PC-9 (cell line): ENCODE results near the gene KDM1A. TPM values are rescaled to one million over a fixed set of nuclear protein-coding genes. Genes with fewer than 3 reads are reported as not detected.

Source experiments
- BruUV-seq: library from RNA; stranded (reverse); fragments of 400-500 nt; replicated peaks from 2 replicates; lab custom pipeline; 2021; lab: Mats Ljungman, UMichigan
- CTCF ChIA-PET: fragments of 300-600 bp; sonication (Branson Sonifier 250); formaldehyde crosslinking; loops from one replicate; lab custom pipeline; 2022; ENCODE audit warnings: antibody characterized with exemption; lab: Charles Lee
- POLR2A ChIA-PET: fragments of 300-600 bp; sonication (Branson Sonifier 250); formaldehyde crosslinking; loops from one replicate; lab custom pipeline; 2022; ENCODE audit warnings: antibody characterized with exemption; ENCODE audit not compliant: unreplicated experiment; lab: Charles Lee
- DNase-seq, 2 experiments: peaks; one replicate each; pipeline versions ENCODE4 v3.0.0 to v3.0.0-alpha.2; 2015 to 2022; ENCODE audit warnings: mixed read lengths in 1 of 2
- H2AFZ ChIP-seq: fragments of 200-600 bp; sonication (generic); 2 replicates; pipeline ENCODE4 v1.8.1; 2017; ENCODE audit warnings: antibody characterized with exemption
- H3F3A ChIP-seq: fragments of 200-600 bp; sonication (generic); 2 replicates; pipeline ENCODE4 v1.8.1; 2017; ENCODE audit warnings: antibody characterized with exemption, mild to moderate bottlenecking, low read depth; ENCODE audit not compliant: insufficient read depth
- H3K27ac ChIP-seq: fragments of 200-600 bp; sonication (generic); 2 replicates; pipeline ENCODE4 v1.6.1; 2016; ENCODE audit warnings: mixed run types
- H3K27me3 ChIP-seq: fragments of 200-600 bp; sonication (generic); 2 replicates; pipeline ENCODE4 v1.6.1; 2016; ENCODE audit warnings: low read depth, mixed run types; ENCODE audit not compliant: insufficient read depth
- H3K36me3 ChIP-seq: fragments of 200-600 bp; sonication (generic); 2 replicates; pipeline ENCODE4 v1.6.1; 2016; ENCODE audit warnings: low read depth, mixed run types
- H3K4me1 ChIP-seq: fragments of 200-600 bp; sonication (generic); replicated peaks from 2 replicates; pipeline ENCODE4 v1.6.1; 2016; ENCODE audit warnings: mixed run types; ENCODE audit not compliant: insufficient read depth
- H3K4me2 ChIP-seq: fragments of 200-600 bp; sonication (generic); 2 replicates; pipeline ENCODE4 v1.6.1; 2017; ENCODE audit warnings: mixed run types
- H3K4me3 ChIP-seq: fragments of 200-600 bp; sonication (generic); 2 replicates; pipeline ENCODE4 v1.6.1; 2016; ENCODE audit warnings: mixed run types
- H3K79me2 ChIP-seq: fragments of 200-600 bp; sonication (generic); 2 replicates; pipeline ENCODE4 v1.6.1; 2017; ENCODE audit warnings: low read depth, mixed run types
- H3K9me2 ChIP-seq: fragments of 200-600 bp; sonication (generic); 2 replicates; pipeline ENCODE4 v1.8.1; 2017; ENCODE audit warnings: mild to moderate bottlenecking; ENCODE audit not compliant: insufficient read depth
- H3K9me3 ChIP-seq: fragments of 200-600 bp; sonication (generic); 2 replicates; pipeline ENCODE4 v1.8.1; 2016; ENCODE audit warnings: low read depth; ENCODE audit not compliant: insufficient read depth
- H4K20me1 ChIP-seq: fragments of 200-600 bp; sonication (generic); 2 replicates; pipeline ENCODE4 v1.8.1; 2017; ENCODE audit not compliant: insufficient read depth
- EZH2 ChIP-seq: fragments of 200-600 bp; sonication (generic); IDR thresholded peaks from 2 replicates; pipeline ENCODE4 v1.8.0; 2017; ENCODE audit warnings: antibody characterized with exemption, low read depth
- intact Hi-C: fragments of 100-400 bp; cut with micrococcal nuclease; formaldehyde crosslinking; loops from one replicate; pipeline ENCODE4 v1.10.0; 2022; ENCODE audit not compliant: unreplicated experiment
- total RNA-seq: library from RNA; stranded (reverse); gene quantifications from 2 replicates; pipeline ENCODE4 v1.2.3, GENCODE V29; 2021
- TF ChIP-seq, protein P1 (sequence below): fragments of 200-600 bp; sonication (generic); conservative IDR thresholded peaks from 2 replicates; pipeline ENCODE4 v1.6.1; 2017; ENCODE audit warnings: mixed run types, antibody characterized with exemption, mild to moderate bottlenecking, moderate library complexity

KDM1A gene
- total RNA-seq, 1 experiment from 2014 or later: 213 TPM

DNA sequence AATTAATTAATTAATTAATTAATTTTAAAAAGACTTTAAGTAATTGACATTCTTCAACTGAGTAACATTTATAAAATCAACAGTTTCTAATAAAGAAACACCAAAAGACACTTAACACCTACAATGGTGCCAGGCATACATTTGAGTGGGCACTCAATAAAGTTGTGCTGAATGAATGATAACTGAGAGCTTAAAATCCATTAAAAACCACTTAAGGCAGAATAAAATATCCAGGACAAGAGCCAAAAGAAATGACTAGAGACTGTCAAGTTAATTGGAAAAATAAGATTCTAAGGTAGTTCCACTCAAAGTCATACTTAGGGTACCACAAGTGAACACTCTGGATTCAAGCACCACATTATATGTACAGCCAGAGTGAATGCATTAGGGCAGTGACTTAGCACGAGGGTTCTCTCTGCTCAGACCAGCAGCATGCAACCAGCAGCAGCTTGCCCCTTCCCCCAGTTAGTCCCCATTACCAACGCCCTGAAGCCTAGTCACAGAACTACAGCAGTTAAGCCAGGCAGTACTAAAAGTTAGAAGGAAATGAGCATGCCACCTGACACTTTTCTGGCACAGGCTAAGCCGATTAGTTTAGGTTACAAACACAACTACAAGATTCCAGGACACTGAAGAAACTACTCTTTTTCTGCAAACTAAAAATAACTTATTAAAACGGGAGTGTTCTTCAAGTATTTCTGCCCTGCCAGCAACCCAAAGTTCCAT, 102.9 kb downstream of the KDM1A start:
- Histone ChIP-seq H3K4me2 (peak overlapping the region; percentile 51), H3K27ac (peak overlapping the region; percentile 8; the same call in 1 of the 2 replicates), H4K20me1 (no peaks in the 10 kb centered on the region), H3K9me2 (no peaks in the 10 kb centered on the region), H3K4me3 (no peak overlapping the region), H3K36me3 (no peaks in the 10 kb centered on the region), H3K4me1 (peaks cover 16% of the 10 kb centered on the region), H3K9me3 (no peaks in the 10 kb centered on the region), H3K27me3 (no peaks in the 10 kb centered on the region), H2AFZ (no peak overlapping the region), H3K79me2 (peaks cover 65% of the 10 kb centered on the region), H3F3A (peaks cover 6% of the 10 kb centered on the region; the same call in 1 of the 2 replicates)
- ChIA-PET CTCF (no interaction called here), POLR2A (interaction anchor here (0.7 kb wide), 1 partner anchor 45 kb away, joined by 3 read pairs; no protein-coding TSS in a partner anchor)
- BruUV-seq: no TSS peak
- TF ChIP-seq, protein P1, sequence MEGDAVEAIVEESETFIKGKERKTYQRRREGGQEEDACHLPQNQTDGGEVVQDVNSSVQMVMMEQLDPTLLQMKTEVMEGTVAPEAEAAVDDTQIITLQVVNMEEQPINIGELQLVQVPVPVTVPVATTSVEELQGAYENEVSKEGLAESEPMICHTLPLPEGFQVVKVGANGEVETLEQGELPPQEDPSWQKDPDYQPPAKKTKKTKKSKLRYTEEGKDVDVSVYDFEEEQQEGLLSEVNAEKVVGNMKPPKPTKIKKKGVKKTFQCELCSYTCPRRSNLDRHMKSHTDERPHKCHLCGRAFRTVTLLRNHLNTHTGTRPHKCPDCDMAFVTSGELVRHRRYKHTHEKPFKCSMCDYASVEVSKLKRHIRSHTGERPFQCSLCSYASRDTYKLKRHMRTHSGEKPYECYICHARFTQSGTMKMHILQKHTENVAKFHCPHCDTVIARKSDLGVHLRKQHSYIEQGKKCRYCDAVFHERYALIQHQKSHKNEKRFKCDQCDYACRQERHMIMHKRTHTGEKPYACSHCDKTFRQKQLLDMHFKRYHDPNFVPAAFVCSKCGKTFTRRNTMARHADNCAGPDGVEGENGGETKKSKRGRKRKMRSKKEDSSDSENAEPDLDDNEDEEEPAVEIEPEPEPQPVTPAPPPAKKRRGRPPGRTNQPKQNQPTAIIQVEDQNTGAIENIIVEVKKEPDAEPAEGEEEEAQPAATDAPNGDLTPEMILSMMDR: no peak
- no peak for TF ChIP-seq EZH2
- intact Hi-C loops: no loop called here
- peak; percentile 14 to 70 for DNase-seq

DNA sequence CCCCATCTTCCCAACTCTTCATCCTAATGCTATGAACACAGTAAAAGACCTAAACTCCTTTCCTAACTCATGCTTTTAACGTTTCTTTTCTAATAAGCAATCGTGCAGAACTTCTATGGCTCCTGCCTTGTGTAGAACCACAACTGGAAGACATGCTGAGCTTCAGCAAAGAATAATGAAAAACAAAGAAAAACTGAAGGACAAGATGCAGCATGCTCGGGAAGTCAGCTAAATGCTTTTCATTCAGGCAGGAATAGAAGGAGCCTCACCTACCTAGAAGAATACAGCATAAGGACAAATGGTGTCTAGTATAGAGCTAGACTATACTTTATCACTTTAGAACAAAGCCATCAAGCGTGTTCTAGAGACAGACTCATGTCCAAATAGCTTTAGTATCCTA, 103.5 kb downstream of the KDM1A start:
- intact Hi-C loops: no loop called here
- Histone ChIP-seq H3K9me2 (no peaks in the 10 kb centered on the region), H3K4me1 (peaks cover 16% of the 10 kb centered on the region), H2AFZ (no peak overlapping the region), H3K79me2 (peaks cover 66% of the 10 kb centered on the region), H3K36me3 (no peaks in the 10 kb centered on the region), H4K20me1 (no peaks in the 10 kb centered on the region), H3F3A (peaks cover 6% of the 10 kb centered on the region; the same call in 1 of the 2 replicates), H3K9me3 (no peaks in the 10 kb centered on the region), H3K27me3 (no peaks in the 10 kb centered on the region), H3K4me3 (no peak overlapping the region), H3K27ac (peak overlapping the region; percentile 8; the same call in 1 of the 2 replicates), H3K4me2 (peak overlapping the region; percentile 51)
- CTCF ChIA-PET: no interaction called here
- TF ChIP-seq EZH2: no peak
- TF ChIP-seq, protein P1: no peak
- no peak for DNase-seq
- POLR2A ChIA-PET: interaction anchor here (0.7 kb wide), 2 partner anchors 45 to 452 kb away, joined by 3 to 4 read pairs; no protein-coding TSS in a partner anchor
- no TSS peak for BruUV-seq

DNA sequence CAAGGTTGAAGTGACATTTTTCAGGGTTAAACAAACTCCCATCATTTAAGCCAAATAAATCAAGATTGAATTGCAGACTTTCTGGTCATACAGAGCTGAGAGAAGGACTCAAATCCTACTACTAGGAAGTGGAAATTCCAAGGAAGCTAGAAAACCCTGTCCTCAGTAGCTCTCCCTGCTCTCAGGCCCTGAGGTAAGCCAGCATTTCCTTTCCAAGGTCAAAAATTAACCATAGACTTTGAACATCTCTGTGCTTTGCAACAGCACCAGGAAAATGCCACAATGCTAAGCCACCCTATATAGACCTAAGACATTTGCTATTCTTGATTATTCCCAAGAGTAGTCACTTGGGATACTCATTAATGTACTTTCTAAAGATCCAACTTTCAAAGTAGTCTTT, 104.3 kb downstream of the KDM1A start:
- H3K27me3 ChIP-seq: no peaks in the 10 kb centered on the region
- no peak overlapping the region for H2AFZ ChIP-seq
- BruUV-seq: no TSS peak
- ChIA-PET CTCF (no interaction called here), POLR2A (interaction anchor here (0.7 kb wide), 1 partner anchor 451 kb away, joined by 4 read pairs; no protein-coding TSS in a partner anchor)
- H3K9me3 ChIP-seq: no peaks in the 10 kb centered on the region
- no peaks in the 10 kb centered on the region for H3K36me3 ChIP-seq
- H3K9me2 ChIP-seq: no peaks in the 10 kb centered on the region
- peaks cover 6% of the 10 kb centered on the region; the same call in 1 of the 2 replicates for H3F3A ChIP-seq
- no peak for TF ChIP-seq EZH2
- TF ChIP-seq, protein P1: no peak
- DNase-seq: no peak
- intact Hi-C loops: no loop called here
- H3K4me3 ChIP-seq: no peak overlapping the region
- H3K4me2 ChIP-seq: no peak overlapping the region
- peaks cover 66% of the 10 kb centered on the region for H3K79me2 ChIP-seq
- no peak overlapping the region for H3K27ac ChIP-seq
- H4K20me1 ChIP-seq: no peaks in the 10 kb centered on the region
- H3K4me1 ChIP-seq: peaks cover 16% of the 10 kb centered on the region
